Caki2 (cell line): ENCODE data around the gene CFAP53. TPM values are rescaled to one million over a fixed set of nuclear protein-coding genes. Genes with fewer than 3 reads are reported as not detected.
"Not testable (repeated sequence)": the region's sequence is repeated elsewhere in the genome, so short reads cannot be mapped to it uniquely, and the experiment has no call there.

Source experiments
- DNase-seq: peaks from one replicate; pipeline ENCODE4 v3.0.0-alpha.2; 2015; ENCODE audit warnings: low read depth
- in situ Hi-C: cut with HindIII; loops from 2 replicates; pipeline ENCODE4 v1.10.0; 2016; ENCODE audit warnings: low sequenced_read_pairs, low pct_unique_long_range_greater_than_20kb, mixed read lengths
- total RNA-seq: library from RNA; depleted of rRNA; stranded (reverse); fragments of >200 nt; shearing (Covaris generic); gene quantifications from 2 replicates; pipeline ENCODE4 v1.2.3, GENCODE V29; 2014; ENCODE audit warnings: low replicate concordance

Gene CFAP53
- total RNA-seq, 1 experiment from 2014 or later = not detected

- no peak for DNase-seq
- in situ Hi-C loops = no loop called here
These were observed 26.7 kb upstream of the CFAP53 start for GRCh38 chr18:50293039-50293438.

GRCh38 chr18:50289108-50289443 lies 22.8 kb upstream of the CFAP53 start:
- in situ Hi-C loops = no loop called here
- DNase-seq = no peak

GRCh38 chr18:50288348-50289107 lies 22.2 kb upstream of the CFAP53 start:
- DNase-seq, in situ Hi-C loops: not testable (repeated sequence)

GRCh38 chr18:50287441-50288347 lies 21.4 kb upstream of the CFAP53 start, which contains the start of gene CXXC1:
Gene CXXC1, minus strand, starts transcription at chr18:50287692. Its CDS starts 103 bp downstream, at chr18:50287589.
- in situ Hi-C loops = no loop called here
- DNase-seq = peak; percentile 93

GRCh38 chr18:50287028-50287440 lies 20.7 kb upstream of the CFAP53 start:
- in situ Hi-C loops = no loop called here
- no peak for DNase-seq

- peak; percentile 54 for DNase-seq
These were observed 20.2 kb upstream of the CFAP53 start for GRCh38 chr18:50286391-50287027.

GRCh38 chr18:50285631-50286321 lies 19.5 kb upstream of the CFAP53 start:
- no peak for DNase-seq
- in situ Hi-C loops = no loop called here

More at GRCh38 chr18:50286391-50287027, 20.2 kb upstream of the CFAP53 start:
- in situ Hi-C loops = no loop called here

GRCh38 chr18:50285071-50285470 lies 18.8 kb upstream of the CFAP53 start:
- in situ Hi-C loops = no loop called here
- DNase-seq = no peak

- no peak for DNase-seq
These were observed 18.1 kb upstream of the CFAP53 start for GRCh38 chr18:50284255-50284885.

GRCh38 chr18:50283469-50284209 lies 17.3 kb upstream of the CFAP53 start:
- DNase-seq = no peak
- in situ Hi-C loops = no loop called here

More at GRCh38 chr18:50284255-50284885, 18.1 kb upstream of the CFAP53 start:
- in situ Hi-C loops = no loop called here

GRCh38 chr18:50282521-50283335 lies 16.4 kb upstream of the CFAP53 start:
- DNase-seq = no peak
- in situ Hi-C loops = no loop called here

GRCh38 chr18:50281972-50282520 lies 15.8 kb upstream of the CFAP53 start:
- no peak for DNase-seq
- in situ Hi-C loops = no loop called here

GRCh38 chr18:50281295-50281971 lies 15.1 kb upstream of the CFAP53 start, which contains the start of gene MBD1:
Gene MBD1, minus strand, starts transcription at chr18:50281523. Its CDS starts 1,531 bp downstream, at chr18:50279992.
- in situ Hi-C loops = no loop called here

GRCh38 chr18:50280707-50281294 lies 14.5 kb upstream of the CFAP53 start:
- in situ Hi-C loops = no loop called here
- no peak for DNase-seq

More at GRCh38 chr18:50281295-50281971, 15.1 kb upstream of the CFAP53 start, which contains the start of gene MBD1:
- peak; percentile 96 for DNase-seq

- in situ Hi-C loops = no loop called here
- no peak for DNase-seq
These were observed 13.5 kb upstream of the CFAP53 start for GRCh38 chr18:50279752-50280151.
